NCI-H1930 (cell line): ENCODE data around the gene OTOP3.

Experiments
- DNase-seq, 2 experiments: peaks; one replicate each; lab custom pipeline; 2025; lab: John Stamatoyannopoulos, UW

The OTOP3 gene

DNA sequence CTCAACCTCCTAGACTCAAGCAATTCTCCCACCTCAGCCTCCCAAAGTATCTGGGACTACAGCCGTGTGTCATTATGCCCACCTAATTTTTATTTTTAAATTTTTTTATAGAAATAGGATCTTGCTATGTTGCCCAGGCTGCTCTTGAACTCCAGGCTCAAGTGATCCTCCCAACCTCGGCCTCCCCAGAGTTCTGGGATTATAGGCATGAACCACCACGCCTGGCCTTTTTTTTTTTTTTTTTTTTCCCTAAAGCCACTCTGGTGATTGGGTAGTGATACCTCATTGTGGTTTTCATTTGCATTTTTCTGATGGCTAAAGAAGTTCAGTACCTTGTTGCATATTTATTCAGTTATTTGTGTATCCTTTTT, 50.5 kb downstream of the OTOP3 start:
- DNase-seq: no peak

DNA sequence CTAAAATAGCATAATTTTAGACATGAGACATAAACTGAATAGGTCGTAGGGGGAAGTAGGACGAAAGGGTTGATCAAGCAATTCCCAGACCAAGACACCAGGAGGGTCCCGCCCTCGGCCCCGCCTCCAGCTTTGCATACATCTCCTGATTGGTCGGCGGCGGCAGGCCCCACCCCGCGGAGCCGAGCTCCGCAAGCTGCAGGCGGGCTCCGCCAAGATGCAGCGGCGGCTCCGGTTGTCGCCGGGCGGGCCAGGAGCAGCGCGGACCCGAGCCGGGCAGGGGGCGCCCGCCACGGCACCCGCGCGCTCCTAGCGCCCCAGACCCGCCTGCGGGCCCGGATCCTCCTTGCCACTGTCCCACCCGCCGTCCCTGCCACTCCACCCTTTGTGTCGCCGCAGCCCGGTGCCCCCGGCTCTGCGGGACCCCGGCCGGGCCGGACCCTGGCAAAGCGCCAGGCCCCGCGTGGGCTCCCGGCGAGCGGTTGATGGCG, 51.8 kb downstream of the OTOP3 start, which contains the start of gene CDR2L:
Gene CDR2L, plus strand, starts transcription at position 215 of the 491 bp plus-strand sequence. CDS start 412 bp downstream, outside the sequence.
- DNase-seq: peak; percentile 88 to 97

DNA sequence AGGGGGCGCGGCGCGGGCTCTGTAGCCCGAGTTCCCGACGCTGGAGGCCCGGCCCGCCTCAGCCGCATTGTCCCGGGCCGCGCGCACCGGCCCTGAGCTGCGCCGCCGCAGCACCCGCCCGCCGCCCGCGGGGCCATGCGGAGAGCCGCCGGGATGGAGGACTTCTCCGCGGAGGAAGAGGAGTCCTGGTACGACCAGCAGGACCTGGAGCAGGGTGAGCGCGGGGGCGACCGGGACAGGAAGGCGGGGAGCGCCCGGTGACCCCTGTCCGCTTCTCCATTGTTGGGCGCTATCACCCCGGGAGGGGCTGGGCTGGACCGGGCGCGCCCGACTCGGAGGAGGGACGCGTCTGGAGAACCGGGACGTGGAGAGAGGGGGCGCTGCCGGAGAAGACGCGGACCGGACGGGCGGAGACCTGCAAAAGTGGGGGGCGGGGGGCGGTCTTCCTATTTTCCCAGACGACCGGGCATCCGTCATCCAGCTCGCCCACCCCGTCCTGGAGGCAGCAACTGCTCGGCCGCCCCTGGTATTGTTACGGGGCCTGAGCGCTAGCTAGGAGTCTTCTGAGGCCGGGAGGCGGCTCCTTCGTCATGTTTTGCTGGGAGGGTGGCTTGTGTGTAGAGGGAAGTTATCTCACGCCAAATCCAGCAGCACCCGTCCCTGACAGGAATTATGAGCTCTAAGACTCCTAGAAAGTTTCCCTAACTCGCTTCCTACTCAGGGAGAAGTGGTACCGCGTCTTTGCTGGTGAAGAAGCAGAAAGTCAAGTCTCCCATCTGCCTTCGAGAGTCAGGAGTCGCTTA, 52.4 kb downstream of the OTOP3 start:
- peak; percentile 32 to 51 for DNase-seq

DNA sequence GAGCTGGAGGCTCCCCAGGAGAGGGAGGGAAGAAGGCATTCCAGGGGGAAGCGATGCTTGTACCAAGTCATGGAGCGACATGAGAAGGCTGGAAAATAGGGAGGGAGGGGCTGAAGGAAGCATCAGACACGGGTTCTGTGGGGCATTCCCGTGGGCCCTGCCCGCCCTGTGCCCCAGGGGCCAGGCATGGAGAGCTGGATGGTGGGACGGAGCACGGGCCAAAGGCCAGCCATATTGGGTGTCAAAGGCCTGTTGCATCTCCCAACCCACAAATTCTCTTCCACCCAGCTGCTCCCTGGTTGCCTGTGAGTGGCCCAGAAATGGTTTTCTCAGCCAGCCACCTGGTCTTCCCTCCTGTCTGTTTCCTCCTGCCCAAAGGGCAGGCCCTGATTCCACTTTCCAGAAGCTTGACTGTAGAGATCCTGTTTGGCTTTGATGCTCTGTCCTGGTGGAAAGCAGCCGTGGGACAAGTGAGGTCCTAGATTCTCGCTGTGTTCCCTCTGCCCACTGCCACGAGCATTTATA, 54.9 kb downstream of the OTOP3 start:
- DNase-seq: no peak

DNA sequence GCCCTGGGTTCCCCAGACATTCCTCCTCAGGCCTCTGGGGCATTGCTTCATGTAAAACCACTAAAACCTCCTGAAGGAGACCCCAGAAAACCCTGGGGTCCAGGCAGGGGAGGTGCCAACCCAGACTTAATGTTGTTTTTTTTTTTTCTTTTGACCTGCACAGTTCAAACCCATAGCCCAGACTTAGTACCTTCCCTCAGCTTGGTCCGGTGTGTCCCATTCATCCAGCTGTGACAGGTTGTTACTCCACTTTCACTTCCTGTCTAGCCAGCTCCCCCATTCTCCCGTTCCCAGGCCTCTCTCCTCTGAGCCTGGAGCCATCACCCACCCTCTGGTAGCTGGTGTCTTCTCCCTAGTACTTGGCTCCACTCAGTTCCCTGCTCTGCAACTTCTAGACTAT, 56.5 kb downstream of the OTOP3 start:
- DNase-seq: no peak

DNA sequence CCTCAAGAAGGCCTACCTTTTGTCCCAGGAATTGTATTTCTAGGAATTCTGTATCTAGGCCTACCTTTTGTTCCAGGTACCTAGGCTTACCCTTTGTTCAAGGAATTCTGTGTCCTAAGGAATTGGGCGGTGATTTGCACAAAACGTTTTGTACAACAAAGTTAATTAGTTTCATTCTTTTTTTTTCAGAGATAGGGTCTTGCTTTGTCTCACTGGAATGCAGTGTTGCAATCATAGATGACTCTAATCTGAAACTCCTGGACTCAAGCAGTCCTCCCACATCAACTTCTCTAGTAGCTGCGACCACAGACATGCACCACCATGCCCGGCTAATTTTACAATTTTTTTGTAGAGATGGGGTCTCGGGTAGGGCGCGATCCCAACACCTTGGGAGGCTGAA, 58.7 kb downstream of the OTOP3 start:
- DNase-seq: no peak

DNA sequence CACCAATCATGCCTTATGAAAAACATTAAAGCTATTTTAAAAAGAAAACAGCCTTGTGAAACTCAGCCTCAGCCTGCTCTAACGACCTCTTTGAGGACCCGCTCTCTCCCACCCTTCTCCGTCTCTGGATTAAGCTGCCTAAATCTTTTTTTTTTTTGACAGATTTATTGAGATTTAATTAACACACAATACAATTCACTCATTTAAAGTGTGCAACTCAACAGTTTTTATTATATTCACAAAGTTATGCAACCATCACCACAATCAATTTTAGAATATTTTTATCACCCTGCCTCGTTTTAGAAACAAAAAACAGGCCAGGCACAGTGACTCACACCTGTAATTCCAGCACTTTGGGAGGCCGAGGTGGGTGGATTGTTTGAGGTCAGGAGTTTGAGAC, 60.1 kb downstream of the OTOP3 start:
- no peak for DNase-seq

DNA sequence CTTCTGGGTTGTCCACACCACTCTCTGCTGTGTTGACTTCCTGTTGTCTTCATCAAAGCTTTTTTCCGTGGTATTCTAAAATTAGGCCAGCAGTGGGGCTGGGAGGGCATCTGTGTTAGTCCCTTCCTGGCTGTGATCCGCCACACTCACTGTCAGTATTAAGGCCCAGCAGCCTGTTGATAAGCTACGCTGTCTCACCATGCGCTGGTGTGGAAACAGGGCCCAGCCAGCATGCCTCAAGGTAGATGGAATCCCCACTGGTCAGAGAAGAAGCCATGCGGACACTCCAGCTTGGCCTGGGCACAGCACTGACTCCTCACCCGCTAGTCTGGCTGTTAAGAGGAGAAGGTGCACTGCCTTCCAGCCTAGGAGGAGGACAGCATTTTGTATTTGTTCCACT, 63.1 kb downstream of the OTOP3 start:
- DNase-seq: no peak

DNA sequence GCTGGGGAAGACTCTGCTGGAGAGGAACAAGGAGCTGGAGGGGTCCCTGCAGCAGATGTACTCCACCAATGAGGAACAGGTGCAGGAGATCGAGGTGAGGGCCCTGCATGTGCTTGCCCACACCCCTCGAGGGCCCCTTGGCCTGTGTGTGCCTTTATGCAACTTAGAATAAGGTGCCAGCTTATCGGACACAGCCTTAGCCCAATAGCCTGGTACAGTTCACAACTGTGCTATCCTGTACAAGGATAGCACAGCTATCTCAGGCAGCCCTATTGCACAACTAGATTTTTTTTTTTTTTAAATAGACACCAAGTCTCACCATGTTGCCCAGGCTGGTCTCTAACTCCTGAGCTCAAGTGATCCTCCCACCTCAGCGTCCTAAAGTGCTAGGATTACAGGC, 63.8 kb downstream of the OTOP3 start:
- DNase-seq: no peak
